ENCODE measurements around the gene DIAPH1. TPM values are rescaled to one million over a fixed set of nuclear protein-coding genes. Genes with fewer than 3 reads are reported as not detected.

DIAPH1 gene
- total RNA-seq, 1 donor from 2014 or later, result 99.1 TPM

- no peak overlapping the region for H3K27ac Mint-ChIP-seq (ENCODE audit: unreplicated experiment)
- no peaks in the 10 kb centered on the region for H3K9me3 Mint-ChIP-seq
- H3K4me1 Mint-ChIP-seq, result peaks cover 60% of the 10 kb centered on the region
- H3K36me3 Mint-ChIP-seq (ENCODE audit: low read depth), result peaks cover 39% of the 10 kb centered on the region
- no peak for TF ChIP-seq CTCF (conservative IDR thresholded peaks at IDR 0.05)
- DNase-seq (ENCODE audit: low read depth, low spot score), result no peak
- no peaks in the 10 kb centered on the region for H3K27me3 Mint-ChIP-seq (ENCODE audit: low read depth)
- peak overlapping the region; percentile 99 for H3K4me3 Mint-ChIP-seq
Observed at GRCh38 chr5:141477044-141477575, 141.7 kb downstream of the DIAPH1 start.

- no peak for TF ChIP-seq CTCF (conservative IDR thresholded peaks at IDR 0.05)
- peak; percentile 41 for DNase-seq (ENCODE audit: low read depth, low spot score)
- H3K4me3 Mint-ChIP-seq, result peak overlapping the region; percentile 99
- H3K4me1 Mint-ChIP-seq, result peaks cover 58% of the 10 kb centered on the region
- H3K36me3 Mint-ChIP-seq (ENCODE audit: low read depth), result peaks cover 39% of the 10 kb centered on the region
- H3K27me3 Mint-ChIP-seq (ENCODE audit: low read depth), result no peaks in the 10 kb centered on the region
- H3K9me3 Mint-ChIP-seq, result no peaks in the 10 kb centered on the region
- peak overlapping the region; percentile 96 for H3K27ac Mint-ChIP-seq (ENCODE audit: unreplicated experiment)
Observed at GRCh38 chr5:141476132-141476911, 142.5 kb downstream of the DIAPH1 start.

- Mint-ChIP-seq H3K9me3 (no peaks in the 10 kb centered on the region), H3K36me3 (ENCODE audit: low read depth) (peaks cover 34% of the 10 kb centered on the region), H3K4me3 (peak within 1 kb of the TSS; percentile 99), H3K27ac (ENCODE audit: unreplicated experiment) (peak within 1 kb of the TSS; percentile 96), H3K4me1 (peaks cover 52% of the 10 kb centered on the region), H3K27me3 (ENCODE audit: low read depth) (no peaks in the 10 kb centered on the region)
- no peak for TF ChIP-seq CTCF (conservative IDR thresholded peaks at IDR 0.05)
- peak; percentile 72 for DNase-seq (ENCODE audit: low read depth, low spot score)
Observed at GRCh38 chr5:141475625-141476131, 143.1 kb downstream of the DIAPH1 start, which contains the start of gene PCDHGC3. Gene PCDHGC3, plus strand, starts transcription at chr5:141475966. Its CDS starts 151 bp downstream, at chr5:141476117.

GRCh38 chr5:141465351-141465750 is 153.4 kb downstream of the DIAPH1 start:
- DNase-seq (ENCODE audit: low read depth, low spot score), result no peak
- no peaks in the 10 kb centered on the region for H3K27me3 Mint-ChIP-seq (ENCODE audit: low read depth)
- no peak overlapping the region for H3K4me3 Mint-ChIP-seq
- peaks cover 12% of the 10 kb centered on the region for H3K36me3 Mint-ChIP-seq (ENCODE audit: low read depth)
- peaks cover 2% of the 10 kb centered on the region for H3K9me3 Mint-ChIP-seq
- TF ChIP-seq CTCF (conservative IDR thresholded peaks at IDR 0.05), result no peak
- peak overlapping the region; percentile 14 for H3K27ac Mint-ChIP-seq (ENCODE audit: unreplicated experiment)
- peaks cover 18% of the 10 kb centered on the region for H3K4me1 Mint-ChIP-seq

Other genes starting within 250 kb of the DIAPH1 start
- 0.51 and 0.71 TPM in 2 replicates for gene PCDHGB3, start 248.8 kb downstream of the DIAPH1 start, total RNA-seq
- 0.49 and 0.52 TPM in 2 replicates for gene PCDHGA6, start 245.1 kb downstream of the DIAPH1 start, total RNA-seq
- gene PCDHGA7, start 236.3 kb downstream of the DIAPH1 start, total RNA-seq, result 0.32 and 0.37 TPM in 2 replicates
- gene PCDHGB4, start 231.3 kb downstream of the DIAPH1 start, total RNA-seq, result 4.2 and 5.3 TPM in 2 replicates
- gene PCDHGA8, start 226.4 kb downstream of the DIAPH1 start, total RNA-seq, result 0.33 and 0.43 TPM in 2 replicates
- gene PCDHGB5, start 221.1 kb downstream of the DIAPH1 start, total RNA-seq, result 0.91 and 1.5 TPM in 2 replicates
- gene PCDHGA9, start 216.2 kb downstream of the DIAPH1 start, total RNA-seq, result 0.72 and 0.86 TPM in 2 replicates
- gene PCDHGB6, start 211.0 kb downstream of the DIAPH1 start, total RNA-seq, result 53.6 and 53.7 TPM in 2 replicates
- gene PCDHGA10, start 206.0 kb downstream of the DIAPH1 start, total RNA-seq, result 18.4 and 18.5 TPM in 2 replicates
- 6.5 and 7.0 TPM in 2 replicates for gene PCDHGB7, start 201.3 kb downstream of the DIAPH1 start, total RNA-seq
- gene PCDHGA11, start 197.9 kb downstream of the DIAPH1 start, total RNA-seq, result 1.8 and 2.4 TPM in 2 replicates
- 1.5 and 1.8 TPM in 2 replicates for gene PCDHGA12, start 188.5 kb downstream of the DIAPH1 start, total RNA-seq
- 98.2 and 107 TPM in 2 replicates for gene PCDHGC3, start 143.0 kb downstream of the DIAPH1 start, total RNA-seq
- gene PCDHGC4, start 134.0 kb downstream of the DIAPH1 start, total RNA-seq, result 14.8 and 15.9 TPM in 2 replicates
- gene PCDHGC5, start 129.9 kb downstream of the DIAPH1 start, total RNA-seq, result 2.2 and 3.0 TPM in 2 replicates
- 110 and 114 TPM in 2 replicates for gene HDAC3, start 17.8 kb upstream of the DIAPH1 start, total RNA-seq
- gene RELL2, start 18.0 kb upstream of the DIAPH1 start, total RNA-seq, result 6.5 and 6.9 TPM in 2 replicates
- 20.4 and 20.6 TPM in 2 replicates for gene FCHSD1, start 32.4 kb upstream of the DIAPH1 start, total RNA-seq
- 36.0 and 39.2 TPM in 2 replicates for gene ARAP3, start 63.2 kb upstream of the DIAPH1 start, total RNA-seq

All from neural crest cell (in vitro differentiated cells).